Middle frontal gyrus (tissue), 1 donor: ENCODE measurements around the gene ARHGEF2.

Experiments used
- DNase-seq: peaks from one replicate; pipeline ENCODE4 v3.0.0-alpha.2; 2015; ENCODE audit warnings: low spot score; ENCODE audit errors: extremely low spot score

Gene ARHGEF2

DNA sequence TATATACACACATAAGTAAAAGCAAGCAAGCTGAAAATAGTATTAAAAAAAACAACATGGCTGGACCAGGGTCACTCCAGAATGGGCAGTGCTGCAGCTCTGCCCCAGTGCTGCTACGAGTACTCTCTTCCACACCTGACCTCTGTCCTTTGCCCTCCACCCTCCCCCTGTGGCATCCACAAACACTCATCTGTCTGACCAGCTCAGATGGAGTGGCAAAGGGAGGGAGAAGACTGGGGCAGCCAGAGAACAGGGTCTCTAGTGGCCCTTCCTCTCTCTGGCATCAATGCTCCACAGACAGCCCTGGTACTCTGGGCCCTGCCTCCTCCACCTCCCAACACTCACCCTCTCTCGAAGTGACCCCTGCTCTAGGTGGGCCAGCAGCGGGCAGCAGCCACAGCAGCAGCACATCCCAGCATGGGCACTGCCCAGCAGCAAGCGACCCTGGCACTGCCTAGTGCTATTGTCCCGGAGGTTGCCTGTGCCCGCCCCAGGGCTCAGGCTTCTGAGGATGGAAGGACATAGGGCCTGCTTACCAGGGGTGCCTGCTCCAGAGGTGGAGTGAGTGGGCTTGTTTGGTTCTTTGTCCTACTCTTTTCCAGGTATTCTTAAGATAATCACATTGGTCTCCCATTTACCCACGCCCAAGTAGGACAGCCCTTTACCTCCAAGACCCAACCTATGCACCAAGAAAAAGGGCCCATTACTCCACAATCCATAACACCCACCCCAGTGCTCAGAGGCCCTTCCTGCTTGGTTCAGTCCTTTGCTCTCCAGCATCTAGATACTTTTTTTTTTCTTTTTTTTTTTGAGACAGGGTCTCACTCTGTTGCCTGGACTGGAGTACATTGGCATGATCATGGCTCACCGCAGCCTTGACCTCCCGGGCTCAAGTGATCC lies 6.2 kb downstream of the ARHGEF2 start:
- DNase-seq = no peak

DNA sequence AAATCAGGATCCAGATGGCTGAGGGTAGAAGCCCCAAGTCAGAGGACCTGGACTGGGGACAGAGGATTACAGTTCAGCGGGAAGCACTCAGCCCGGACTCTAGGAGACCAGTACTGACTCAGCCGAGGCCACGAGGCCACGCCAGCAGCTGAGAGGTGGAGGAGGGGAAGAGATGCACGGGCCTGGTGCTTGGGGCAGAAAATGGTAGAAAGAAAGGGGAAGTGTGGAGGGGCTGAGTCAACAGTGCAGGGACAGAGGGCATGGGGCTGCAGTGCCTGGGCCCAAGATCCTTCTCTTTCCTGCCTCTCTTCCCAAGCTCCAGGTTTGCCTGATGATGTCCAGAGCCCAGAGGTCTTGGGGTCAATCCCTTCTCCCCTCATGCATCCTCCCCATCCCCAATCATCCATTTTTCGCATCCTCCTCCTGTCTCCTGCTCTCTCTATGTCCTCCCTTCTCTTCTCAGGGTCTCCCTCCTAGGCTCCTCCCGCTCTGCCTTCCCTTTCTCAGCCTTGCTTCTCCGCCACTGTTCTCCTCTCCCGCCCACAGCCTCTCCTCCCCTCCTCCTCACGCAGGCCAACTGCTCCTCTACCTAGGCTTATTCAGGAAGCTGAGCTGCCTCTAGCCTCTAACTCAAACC lies 7.7 kb downstream of the ARHGEF2 start:
- DNase-seq = no peak

DNA sequence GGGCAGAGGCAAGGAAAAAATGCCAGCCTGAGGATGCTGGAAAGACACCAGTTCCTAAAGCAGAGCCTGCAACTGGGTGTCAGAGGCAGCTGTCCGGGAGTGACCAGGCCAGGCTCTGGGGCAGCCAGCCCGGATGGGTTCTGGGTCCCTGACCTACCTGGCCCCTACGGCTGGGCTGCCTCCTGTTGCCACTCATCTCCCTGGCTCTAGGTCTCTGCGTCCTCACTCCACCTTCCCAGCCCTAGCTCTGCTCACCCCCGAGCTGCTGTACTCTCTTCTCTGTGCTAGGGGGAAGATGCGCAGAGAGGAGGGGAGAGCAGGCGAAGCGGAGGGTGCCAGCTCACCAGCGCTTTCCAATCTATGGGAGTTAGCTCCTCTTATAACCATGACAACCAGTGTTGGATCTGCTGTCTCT lies 9.0 kb downstream of the ARHGEF2 start:
- DNase-seq = peak; percentile 58

DNA sequence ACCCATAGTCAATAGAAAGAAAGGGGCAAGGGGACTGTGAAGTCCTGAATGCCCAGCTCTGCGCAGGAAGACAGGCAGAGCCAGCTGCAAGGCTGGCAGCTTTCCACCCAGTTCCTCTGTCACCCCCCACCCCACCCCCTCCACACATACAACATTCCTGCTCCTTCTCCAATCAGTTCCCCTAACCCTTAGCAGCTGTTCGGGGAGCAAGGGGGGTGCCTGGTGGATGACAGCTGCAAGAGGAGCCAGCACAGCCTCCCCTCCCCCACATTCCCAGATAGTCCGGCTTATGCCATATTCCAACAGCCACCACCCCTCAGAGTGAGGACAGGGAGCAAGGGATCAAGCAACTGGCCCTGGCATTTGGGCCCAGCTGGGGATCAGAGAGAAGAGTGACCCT lies 9.7 kb downstream of the ARHGEF2 start:
- peak; percentile 71 for DNase-seq

DNA sequence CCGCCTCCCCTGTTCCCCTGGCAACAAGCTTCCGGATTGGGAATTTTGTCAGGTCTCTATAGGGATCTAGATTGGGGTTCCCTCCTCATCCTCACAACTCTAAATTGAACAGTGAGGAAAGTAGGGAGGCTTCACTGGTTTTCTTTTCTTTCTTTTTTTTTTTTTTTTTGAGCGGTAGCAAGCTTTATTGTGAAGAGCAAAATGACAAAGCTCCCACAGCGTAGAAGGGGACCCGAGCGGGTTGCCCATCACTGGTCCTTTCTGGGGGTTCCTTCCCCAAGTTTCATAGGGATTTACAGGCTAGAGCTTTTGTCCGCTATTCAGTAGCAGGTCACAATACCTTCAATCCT lies 10.3 kb downstream of the ARHGEF2 start:
- DNase-seq = no peak

DNA sequence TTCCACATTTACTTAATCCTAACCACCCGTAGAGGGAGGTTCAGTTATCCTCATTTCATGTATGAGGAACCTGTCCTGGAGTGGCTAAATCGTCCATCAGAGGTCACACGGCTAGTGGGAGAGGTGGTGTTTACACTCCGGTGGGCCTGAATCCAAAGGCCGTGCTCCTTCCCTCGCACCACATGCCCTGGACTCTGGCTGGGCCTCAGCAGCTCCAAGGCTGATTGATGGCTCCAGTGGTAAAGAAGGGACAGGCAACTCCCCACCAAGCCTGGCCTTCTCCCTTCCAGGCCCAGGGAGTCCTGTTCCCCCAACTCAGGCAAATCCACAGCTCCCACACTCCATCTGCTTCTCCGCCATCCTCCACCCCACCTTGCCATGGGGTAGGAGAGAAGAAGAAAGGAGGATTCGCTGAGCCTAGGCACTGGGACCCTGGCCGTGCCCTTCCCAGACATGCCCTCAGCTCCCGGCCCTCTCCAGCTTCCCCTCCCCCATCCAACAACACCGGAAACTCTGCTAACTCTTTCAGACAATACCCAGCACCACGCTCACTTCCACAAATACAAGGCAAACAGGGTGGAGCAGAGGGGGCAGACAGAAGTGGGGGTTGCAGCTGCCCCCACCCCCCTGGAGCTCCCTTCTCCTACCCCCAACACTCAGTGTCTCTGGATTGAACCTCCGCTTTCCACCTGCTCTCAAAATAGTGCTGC lies 10.9 kb downstream of the ARHGEF2 start:
- no peak for DNase-seq

DNA sequence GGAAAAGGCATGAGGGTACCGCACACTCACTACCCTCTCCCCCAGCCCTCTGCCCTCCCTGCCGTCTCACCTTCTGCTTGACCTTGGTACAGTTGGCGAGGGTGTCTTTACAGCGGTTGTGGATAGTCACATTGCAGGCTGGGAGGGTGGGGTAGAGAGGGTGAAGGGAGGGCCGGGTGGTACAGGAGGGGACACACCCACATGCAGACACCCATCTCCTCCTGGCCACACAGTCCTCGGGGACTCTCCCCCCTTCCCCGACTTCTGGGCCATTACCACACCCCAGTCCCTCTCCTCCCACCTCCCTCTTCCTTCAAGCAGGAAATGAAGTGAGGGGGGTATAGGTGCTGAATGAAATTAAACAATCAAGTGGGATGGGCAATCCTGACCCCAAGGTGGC lies 11.6 kb downstream of the ARHGEF2 start:
- no peak for DNase-seq

DNA sequence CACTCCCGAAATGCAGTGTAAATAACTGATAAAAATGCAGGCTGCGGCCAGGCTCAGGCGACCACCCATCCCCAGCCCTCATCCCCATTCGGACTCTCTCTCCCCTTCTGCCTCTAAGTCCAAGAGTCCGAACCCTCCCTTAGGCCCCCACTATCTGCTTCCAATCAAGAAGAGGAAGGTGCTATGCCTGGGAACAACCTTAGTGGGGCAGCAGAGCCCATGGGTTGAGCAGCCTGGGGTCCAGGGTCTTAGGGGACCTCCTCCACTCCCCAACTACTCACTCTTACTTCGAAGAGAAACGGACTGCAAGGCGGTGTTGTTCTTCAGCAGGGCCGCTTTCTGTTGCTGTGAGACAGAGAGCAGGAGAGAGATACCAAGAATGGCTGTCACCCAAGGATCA lies 12.2 kb downstream of the ARHGEF2 start:
- no peak for DNase-seq

DNA sequence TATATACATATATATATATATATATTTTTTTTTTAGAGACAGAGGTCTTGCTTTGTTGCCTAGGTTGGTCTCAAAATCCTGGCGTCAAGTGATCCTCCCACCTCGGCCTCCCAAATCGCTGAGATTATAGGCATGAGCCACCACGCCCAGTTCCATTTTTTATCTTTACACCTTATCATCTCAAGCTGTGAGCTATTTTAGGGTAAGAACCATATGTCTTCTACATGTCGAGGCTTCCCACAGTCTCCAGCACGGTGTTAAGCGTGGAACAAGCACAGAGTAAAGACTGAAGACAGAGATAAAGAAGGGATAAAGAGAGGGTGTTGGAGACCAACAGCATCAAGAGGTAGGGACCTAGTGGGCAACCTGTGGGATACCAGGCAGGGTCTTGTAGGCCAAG lies 14.2 kb downstream of the ARHGEF2 start:
- no peak for DNase-seq

DNA sequence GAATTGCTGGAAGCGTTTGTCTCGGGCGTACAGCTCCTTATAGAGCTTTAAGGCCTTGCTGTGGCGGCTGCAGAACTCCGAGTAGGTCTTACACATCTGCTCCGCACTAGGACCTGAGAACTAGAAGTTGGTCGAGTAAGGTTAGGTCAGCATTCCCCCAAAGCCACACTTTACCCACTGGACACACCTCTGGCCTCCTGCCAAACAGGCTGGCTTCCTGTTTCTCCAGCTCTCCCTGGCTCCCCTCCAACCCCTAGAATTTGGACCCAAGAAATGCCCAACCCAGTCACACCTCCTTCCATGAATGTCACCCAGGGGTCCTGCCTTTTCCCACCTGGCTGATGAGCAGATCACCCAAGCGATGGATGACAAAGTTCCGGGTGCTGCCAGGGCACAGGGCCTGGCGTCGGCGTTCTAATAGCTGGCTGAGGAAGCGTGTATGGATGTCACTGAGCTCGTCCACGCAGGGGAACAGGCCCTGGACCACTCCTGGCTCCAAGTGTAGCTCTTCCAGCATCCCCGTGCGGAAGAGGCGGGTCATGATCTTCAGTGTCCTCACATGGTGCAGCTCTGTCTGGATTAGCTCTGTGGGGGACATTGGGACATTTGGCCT lies 15.6 kb downstream of the ARHGEF2 start:
- DNase-seq = no peak

DNA sequence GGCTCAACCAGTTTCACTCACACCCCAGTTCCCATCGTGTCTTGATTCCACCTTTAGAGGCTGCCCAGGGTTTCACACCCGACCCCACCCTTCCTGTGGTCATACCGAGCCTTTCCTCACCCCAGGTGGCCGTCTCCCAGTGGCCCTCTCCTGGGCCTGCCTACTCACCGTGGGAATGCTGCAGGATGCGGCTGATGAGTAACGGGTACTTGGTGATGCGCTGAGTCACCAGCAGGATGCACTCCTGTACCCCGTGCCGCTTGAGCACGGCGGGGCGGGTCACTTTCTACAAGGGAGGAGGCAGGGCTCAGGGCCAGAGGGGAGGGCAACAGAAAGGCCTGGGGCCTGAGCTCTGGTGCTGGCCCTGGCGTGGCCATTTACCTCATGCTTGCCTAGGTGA lies 16.4 kb downstream of the ARHGEF2 start:
- DNase-seq = no peak

DNA sequence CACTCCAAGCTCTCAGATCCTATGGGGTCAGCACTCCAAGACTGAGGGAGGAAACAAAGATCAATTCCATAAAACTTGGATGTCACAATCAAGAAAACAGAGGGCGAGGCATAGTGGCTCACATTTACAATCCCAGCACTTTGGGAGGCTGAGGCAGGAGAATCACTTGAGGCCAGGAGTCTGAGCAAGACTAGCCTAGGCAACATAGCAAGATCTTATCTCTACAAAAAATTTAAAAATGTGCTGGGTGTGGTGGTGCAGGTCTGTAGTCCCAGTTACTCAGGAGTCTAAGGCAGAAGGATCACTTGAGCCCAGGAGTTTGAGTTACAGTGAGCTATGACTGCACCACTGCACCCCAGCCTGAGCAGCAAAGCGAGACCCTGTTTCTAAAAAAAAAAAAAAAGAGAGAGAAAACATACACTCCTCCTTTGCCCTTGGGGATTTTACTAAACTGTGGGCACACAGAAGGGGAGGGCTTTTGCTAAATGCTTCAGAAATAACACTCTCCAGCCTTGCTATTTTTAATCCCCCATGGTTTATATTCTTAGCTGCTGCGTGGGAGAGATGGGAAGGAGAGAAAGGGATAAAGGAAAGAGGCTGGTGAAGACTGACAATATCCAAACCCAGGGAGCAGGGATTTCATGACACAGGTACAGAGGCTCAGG lies 18.1 kb downstream of the ARHGEF2 start:
- no peak for DNase-seq

DNA sequence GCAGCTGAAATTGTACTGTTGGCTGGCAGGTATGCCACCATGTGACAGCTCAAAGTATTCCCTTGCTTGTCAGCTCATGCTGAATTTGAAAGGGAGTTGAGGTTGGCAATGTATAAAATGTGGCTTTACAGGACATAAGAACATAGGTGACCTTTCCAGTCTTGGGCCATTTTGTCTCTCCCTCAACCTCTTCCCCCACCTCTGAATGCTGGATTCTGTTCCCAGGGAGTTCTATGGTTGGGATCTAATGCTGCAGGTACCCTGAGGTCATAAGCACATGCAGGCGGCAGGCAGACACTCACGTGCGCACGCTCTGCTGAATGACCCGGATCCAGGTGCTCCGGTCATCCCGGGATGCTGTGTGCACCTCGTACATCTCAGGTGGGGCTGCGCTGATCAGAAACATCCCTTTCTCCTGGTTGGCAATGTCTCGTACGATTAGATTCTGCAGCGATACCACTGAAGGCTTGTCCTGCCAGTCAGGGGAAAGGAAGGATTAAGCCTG lies 20.9 kb downstream of the ARHGEF2 start:
- no peak for DNase-seq

DNA sequence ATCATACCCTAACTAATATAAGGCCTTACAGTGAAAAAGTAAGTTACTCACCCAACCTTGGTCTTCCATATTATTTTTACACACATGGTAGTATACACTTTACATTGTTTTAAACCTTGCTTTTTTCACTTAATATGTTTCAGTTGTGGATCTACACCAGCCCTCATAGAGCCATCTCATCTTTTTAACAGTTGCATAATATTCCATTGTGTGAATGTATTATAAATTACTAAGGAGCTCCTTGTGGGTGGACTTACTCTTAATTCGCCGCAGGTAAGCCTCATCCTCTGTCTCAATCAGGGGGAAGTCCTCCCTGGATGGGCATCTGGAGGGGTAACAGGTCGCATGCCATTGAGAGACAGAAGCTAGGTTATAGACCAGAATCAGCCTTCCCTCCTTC lies 23.7 kb downstream of the ARHGEF2 start:
- DNase-seq = no peak

DNA sequence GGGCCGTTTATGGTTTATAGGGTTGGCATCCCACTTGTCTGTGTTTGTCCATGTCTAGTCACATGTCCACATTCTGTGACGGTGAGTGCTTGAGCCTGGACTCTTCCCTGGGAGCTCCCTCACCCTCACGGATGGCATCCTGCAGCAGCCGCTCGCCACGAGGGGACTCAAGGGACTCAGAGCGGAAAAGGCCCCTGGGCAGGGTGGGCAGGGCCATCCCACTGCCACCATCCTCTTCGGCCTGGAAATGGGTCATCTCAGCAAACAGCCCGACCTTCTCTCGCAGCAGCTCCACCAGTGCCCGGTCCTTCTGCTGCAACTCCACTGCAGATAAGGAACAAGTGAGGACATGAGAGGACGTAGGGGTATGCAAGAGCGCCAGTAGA lies 25.8 kb downstream of the ARHGEF2 start:
- DNase-seq = no peak

DNA sequence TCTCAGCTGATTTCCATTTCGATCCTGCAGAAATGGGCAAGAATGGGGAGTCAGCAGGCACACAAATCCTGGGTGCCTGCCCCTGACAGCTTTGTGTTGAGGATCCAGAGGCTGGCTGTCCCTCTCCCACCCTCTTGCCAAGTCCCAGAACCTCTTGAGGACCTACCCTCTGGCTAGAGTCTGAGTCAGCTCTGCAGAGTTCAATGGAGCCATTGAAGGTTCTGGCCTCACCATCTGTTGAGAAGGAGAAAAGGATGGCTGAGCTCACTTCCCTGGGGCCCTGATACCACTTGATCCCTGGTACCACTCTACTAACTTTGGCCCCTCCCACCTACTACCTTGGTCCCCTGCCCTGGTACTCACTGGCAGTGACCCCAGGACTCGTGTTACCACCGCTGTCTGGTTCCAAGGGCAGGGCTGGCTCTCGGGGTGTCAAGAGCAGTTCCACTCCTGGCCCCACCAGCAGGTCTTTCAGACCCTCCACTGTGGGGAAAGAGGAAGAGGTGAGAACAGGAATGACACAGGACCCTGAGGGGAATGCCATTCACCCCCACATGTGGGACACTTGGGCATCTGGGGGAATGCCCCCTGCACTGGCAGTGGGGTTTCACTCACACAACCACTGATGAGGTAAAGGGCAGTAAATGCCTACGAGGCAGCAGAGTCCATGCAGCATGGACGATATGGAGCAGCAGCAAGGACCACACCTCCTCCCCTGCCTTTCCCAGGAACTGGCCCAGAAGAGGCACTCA lies 26.4 kb downstream of the ARHGEF2 start:
- no peak for DNase-seq

DNA sequence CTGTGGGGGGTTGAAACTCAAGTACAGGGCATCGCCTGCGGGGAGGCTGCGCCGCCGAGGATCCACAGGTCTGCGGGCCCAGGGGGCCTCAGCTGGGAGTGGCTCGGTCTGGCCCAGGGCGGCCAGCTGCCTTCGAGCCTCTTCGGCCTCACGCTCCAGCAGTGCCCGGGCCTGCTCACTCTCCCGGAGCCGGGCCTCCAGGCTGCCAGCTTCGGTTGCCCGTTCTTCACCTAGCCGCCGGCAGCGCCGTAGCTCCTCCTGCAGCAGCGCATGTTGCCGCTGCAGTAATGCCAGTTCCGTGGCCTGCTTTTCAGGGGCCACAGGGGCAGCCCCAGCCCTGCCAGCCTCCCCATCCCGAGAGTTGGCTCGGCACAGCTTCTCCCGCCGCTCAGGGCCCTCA lies 27.5 kb downstream of the ARHGEF2 start:
- DNase-seq = no peak

DNA sequence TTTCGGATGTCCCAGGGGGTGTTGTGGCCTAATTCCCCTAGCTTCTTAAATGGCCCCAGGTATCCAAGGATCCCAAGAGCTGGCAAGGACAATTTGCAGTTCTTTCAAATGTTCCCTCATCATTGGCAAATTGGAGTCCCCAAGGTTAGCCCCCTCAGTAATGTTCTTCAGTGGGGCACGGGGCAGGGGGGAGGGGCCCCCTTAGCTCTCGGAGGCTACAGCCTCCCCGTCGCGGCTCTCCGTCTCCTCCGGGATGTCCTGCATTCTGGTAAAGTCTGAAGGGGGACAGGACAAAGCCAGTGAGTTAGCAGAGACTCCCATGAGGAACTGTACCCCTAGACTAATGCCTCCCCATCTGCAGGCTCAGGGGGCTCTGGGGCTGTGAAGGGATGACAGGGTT lies 30.6 kb downstream of the ARHGEF2 start:
- DNase-seq = no peak

DNA sequence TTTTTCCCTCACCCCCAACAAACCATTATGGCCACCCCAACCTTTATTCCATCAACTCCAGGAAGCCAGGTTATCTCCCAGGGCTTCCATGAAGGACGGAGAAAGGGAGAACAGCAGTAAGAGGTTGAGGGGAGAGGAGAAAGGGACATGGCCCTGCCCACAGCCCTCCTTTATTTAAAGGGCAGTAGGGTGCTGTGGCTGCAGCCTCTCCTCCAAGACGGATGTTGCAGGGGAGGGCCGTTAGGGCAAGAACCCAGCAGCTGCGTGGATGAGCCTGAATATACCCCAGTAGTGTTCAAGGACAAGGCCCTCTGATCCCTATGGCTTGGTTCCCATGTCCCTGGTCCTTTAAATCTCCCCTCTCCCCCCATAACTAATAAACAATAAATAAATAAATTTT lies 31.1 kb downstream of the ARHGEF2 start:
- no peak for DNase-seq

DNA sequence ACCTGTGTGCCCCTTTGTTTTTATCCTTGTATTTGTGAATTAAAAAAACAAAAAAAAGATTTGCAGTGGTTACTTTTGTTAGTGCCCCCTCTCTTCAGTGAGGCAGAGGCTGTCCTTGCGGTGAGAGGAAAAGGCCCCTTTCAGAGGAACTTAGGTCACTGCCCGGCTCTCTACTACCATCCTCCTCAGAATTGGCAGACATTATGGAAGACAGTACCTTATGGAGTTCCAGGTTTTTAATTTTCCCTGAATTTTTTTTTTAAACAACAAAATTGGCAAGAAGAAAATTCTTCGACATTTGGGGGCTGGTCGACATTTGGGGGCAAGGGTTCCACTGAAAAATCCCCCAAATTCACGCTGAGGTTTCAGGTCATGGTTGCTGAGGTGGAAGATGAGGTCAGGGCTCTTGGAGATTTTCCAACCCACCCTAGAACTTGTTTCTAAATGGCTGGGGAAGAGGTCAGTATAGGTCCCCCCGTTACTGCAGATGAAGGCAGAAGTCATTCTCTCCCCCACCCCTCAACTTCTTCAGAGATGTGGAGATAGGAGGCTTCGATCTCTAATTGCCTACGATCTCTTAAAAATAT lies 31.6 kb downstream of the ARHGEF2 start:
- no peak for DNase-seq
